ENCODE results near the gene ACBD6. TPM values are rescaled to one million over a fixed set of nuclear protein-coding genes. Genes with fewer than 3 reads are reported as not detected.

Gene ACBD6
- total RNA-seq, 1 experiment from 2014 or later = 48.5 TPM

GRCh38 chr1:180265201-180265600 lies 237.2 kb downstream of the ACBD6 start:
- Histone ChIP-seq H3K9me3 (ENCODE audit: control insufficient read depth, insufficient read depth, low read depth, low read length) (no peaks in the 10 kb centered on the region), H3K4me3 (ENCODE audit: low read depth in 2 of 2, low read length in 2 of 2) (no peak overlapping the region), H3K36me3 (ENCODE audit: control insufficient read depth, insufficient read depth, low read length) (no peaks in the 10 kb centered on the region), H3K27me3 (ENCODE audit: control insufficient read depth, insufficient read depth, low read length) (no peaks in the 10 kb centered on the region), H3K27ac (ENCODE audit: low read length) (no peak overlapping the region), H3K4me1 (ENCODE audit: control insufficient read depth, insufficient read depth, low read length) (no peaks in the 10 kb centered on the region)
- in situ Hi-C loops (cut with HindIII; ENCODE audit: low pct_unique_long_range_greater_than_20kb, low sequenced_read_pairs) (no loop called here), intact Hi-C loops (cut with micrococcal nuclease; ENCODE audit: unreplicated experiment) (no loop called here)
- no peak for DNase-seq (ENCODE audit: low read depth, low spot score)
- BruUV-seq (replicated peaks) = no TSS peak
- no peak for ATAC-seq
- ChIA-PET CTCF (no interaction called here), POLR2A (no interaction called here)
- TF ChIP-seq TCF7L2 (IDR thresholded peaks at IDR 0.05; ENCODE audit: low read depth, low read length) (no peak), SIN3A (IDR thresholded peaks at IDR 0.05; ENCODE audit: borderline replicate concordance, insufficient read depth, low read depth, low read length) (no peak), CTCF (IDR thresholded peaks at IDR 0.05) (no peak), POLR2AphosphoS5 (IDR thresholded peaks at IDR 0.05; ENCODE audit: low read depth, low read length) (no peak)
- TF ChIP-seq, protein P1, sequence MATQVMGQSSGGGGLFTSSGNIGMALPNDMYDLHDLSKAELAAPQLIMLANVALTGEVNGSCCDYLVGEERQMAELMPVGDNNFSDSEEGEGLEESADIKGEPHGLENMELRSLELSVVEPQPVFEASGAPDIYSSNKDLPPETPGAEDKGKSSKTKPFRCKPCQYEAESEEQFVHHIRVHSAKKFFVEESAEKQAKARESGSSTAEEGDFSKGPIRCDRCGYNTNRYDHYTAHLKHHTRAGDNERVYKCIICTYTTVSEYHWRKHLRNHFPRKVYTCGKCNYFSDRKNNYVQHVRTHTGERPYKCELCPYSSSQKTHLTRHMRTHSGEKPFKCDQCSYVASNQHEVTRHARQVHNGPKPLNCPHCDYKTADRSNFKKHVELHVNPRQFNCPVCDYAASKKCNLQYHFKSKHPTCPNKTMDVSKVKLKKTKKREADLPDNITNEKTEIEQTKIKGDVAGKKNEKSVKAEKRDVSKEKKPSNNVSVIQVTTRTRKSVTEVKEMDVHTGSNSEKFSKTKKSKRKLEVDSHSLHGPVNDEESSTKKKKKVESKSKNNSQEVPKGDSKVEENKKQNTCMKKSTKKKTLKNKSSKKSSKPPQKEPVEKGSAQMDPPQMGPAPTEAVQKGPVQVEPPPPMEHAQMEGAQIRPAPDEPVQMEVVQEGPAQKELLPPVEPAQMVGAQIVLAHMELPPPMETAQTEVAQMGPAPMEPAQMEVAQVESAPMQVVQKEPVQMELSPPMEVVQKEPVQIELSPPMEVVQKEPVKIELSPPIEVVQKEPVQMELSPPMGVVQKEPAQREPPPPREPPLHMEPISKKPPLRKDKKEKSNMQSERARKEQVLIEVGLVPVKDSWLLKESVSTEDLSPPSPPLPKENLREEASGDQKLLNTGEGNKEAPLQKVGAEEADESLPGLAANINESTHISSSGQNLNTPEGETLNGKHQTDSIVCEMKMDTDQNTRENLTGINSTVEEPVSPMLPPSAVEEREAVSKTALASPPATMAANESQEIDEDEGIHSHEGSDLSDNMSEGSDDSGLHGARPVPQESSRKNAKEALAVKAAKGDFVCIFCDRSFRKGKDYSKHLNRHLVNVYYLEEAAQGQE (IDR thresholded peaks at IDR 0.05; ENCODE audit: insufficient read depth in 1 of 2, low read depth in 2 of 2, low read length in 1 of 2) = no peak

DNA sequence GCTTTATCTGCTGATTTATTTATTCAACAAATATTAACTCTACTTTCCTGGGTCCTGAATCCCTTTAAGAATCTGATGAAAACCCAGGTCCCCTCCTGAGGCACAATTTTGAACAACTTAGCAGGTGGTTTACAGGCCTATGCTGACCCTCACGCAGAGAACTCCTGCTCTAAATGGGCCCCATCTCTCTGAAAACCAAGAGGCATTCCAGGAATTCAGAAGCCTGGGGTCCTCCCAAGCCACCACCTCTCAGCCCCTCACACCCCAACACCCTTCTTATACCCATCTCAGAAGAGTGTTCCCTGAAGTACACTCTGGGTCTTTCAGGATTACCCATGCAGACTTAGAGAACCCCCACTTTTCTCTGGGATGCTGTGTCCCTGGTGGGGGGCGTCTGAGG lies 237.8 kb downstream of the ACBD6 start:
- ChIA-PET POLR2A (no interaction called here), CTCF (no interaction called here)
- BruUV-seq (replicated peaks) = no TSS peak
- ATAC-seq = no peak
- Histone ChIP-seq H3K27me3 (ENCODE audit: control insufficient read depth, insufficient read depth, low read length) (no peaks in the 10 kb centered on the region), H3K36me3 (ENCODE audit: control insufficient read depth, insufficient read depth, low read length) (no peaks in the 10 kb centered on the region), H3K4me3 (ENCODE audit: low read depth in 2 of 2, low read length in 2 of 2) (no peak overlapping the region), H3K27ac (ENCODE audit: low read length) (no peak overlapping the region), H3K9me3 (ENCODE audit: control insufficient read depth, insufficient read depth, low read depth, low read length) (no peaks in the 10 kb centered on the region), H3K4me1 (ENCODE audit: control insufficient read depth, insufficient read depth, low read length) (no peaks in the 10 kb centered on the region)
- DNase-seq (ENCODE audit: low read depth, low spot score) = no peak
- intact Hi-C loops (cut with micrococcal nuclease; ENCODE audit: unreplicated experiment) (no loop called here), in situ Hi-C loops (cut with HindIII; ENCODE audit: low pct_unique_long_range_greater_than_20kb, low sequenced_read_pairs) (no loop called here)
- TF ChIP-seq CTCF (IDR thresholded peaks at IDR 0.05) (no peak), TCF7L2 (IDR thresholded peaks at IDR 0.05; ENCODE audit: low read depth, low read length) (no peak), SIN3A (IDR thresholded peaks at IDR 0.05; ENCODE audit: borderline replicate concordance, insufficient read depth, low read depth, low read length) (no peak), POLR2AphosphoS5 (IDR thresholded peaks at IDR 0.05; ENCODE audit: low read depth, low read length) (no peak)
- TF ChIP-seq, protein P1 (IDR thresholded peaks at IDR 0.05; ENCODE audit: insufficient read depth in 1 of 2, low read depth in 2 of 2, low read length in 1 of 2) = no peak

Measured in Panc1 (cell line).